ENCODE measurements around the gene PAGE4. TPM values are rescaled to one million over a fixed set of nuclear protein-coding genes. Genes with fewer than 3 reads are reported as not detected.

PAGE4 gene
- polyA plus RNA-seq, 1 of the 3 experiments (the other 2 are of a cell fraction), result not detected

- Histone ChIP-seq H3K9ac (no peak overlapping the region), H2AFZ (ENCODE audit: low read depth) (no peak overlapping the region), H3K27me3 (ENCODE audit: insufficient read depth) (peaks cover 6% of the 10 kb centered on the region; the same call in 1 of the 2 replicates), H3K9me3 (no peaks in the 10 kb centered on the region), H3K79me2 (ENCODE audit: insufficient read depth) (no peaks in the 10 kb centered on the region), H3K36me3 (replicated peaks in 1 of 2; ENCODE audit: control insufficient read depth in 1 of 2, insufficient read depth in 2 of 2, low read length in 1 of 2) (no peaks in the 10 kb centered on the region), H4K20me1 (ENCODE audit: insufficient read depth) (no peaks in the 10 kb centered on the region), H3K4me1 (ENCODE audit: control insufficient read depth in 1 of 2, insufficient read depth in 2 of 2, low read depth in 1 of 2, low read length in 1 of 2) (no peaks in the 10 kb centered on the region; a peak in 1 of 4 replicates), H3K27ac (ENCODE audit: low read depth in 2 of 2, low read length in 1 of 2) (no peak overlapping the region), H3K4me2 (no peak overlapping the region), H3K4me3 (ENCODE audit: low read depth in 2 of 2, low read length in 1 of 2) (no peak overlapping the region), H3F3A (replicated peaks; ENCODE audit: insufficient read depth) (no peaks in the 10 kb centered on the region), H3K9me2 (no peaks in the 10 kb centered on the region)
- ChIA-PET CTCF (interaction anchor here (1.5 kb wide), 1 partner anchor 34 kb away, joined by 7 read pairs; no protein-coding TSS in a partner anchor), POLR2A (no interaction called here)
- DNase-seq, result no peak
- TF ChIP-seq FOXJ3 (CRISPR knock-in tag; IDR thresholded peaks at IDR 0.05) (no peak), CHD2 (IDR thresholded peaks at IDR 0.05; ENCODE audit: low read length, partially characterized antibody) (no peak), EZH2phosphoT487 (IDR thresholded peaks at IDR 0.05; ENCODE audit: borderline replicate concordance, low read depth) (no peak), FOSL2 (IDR thresholded peaks at IDR 0.05; ENCODE audit: borderline replicate concordance, low read depth) (no peak), TCF12 (IDR thresholded peaks at IDR 0.05) (no peak)
- TF ChIP-seq, protein P1, sequence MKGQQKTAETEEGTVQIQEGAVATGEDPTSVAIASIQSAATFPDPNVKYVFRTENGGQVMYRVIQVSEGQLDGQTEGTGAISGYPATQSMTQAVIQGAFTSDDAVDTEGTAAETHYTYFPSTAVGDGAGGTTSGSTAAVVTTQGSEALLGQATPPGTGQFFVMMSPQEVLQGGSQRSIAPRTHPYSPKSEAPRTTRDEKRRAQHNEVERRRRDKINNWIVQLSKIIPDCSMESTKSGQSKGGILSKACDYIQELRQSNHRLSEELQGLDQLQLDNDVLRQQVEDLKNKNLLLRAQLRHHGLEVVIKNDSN (IDR thresholded peaks at IDR 0.05; ENCODE audit: borderline replicate concordance, low read depth), result no peak
Observed at GRCh38 chrX:49842621-49843020, 13.5 kb downstream of the PAGE4 start.

GRCh38 chrX:49844611-49845010, 15.5 kb downstream of the PAGE4 start:
- no peak overlapping the region for H2AFZ ChIP-seq (ENCODE audit: low read depth)
- TF ChIP-seq SIN3A (IDR thresholded peaks at IDR 0.05; ENCODE audit: borderline replicate concordance, low read depth, low read length), result no peak
- TF ChIP-seq GABPA (IDR thresholded peaks at IDR 0.05; ENCODE audit: low read depth), result no peak
- no peak for TF ChIP-seq JUND (IDR thresholded peaks at IDR 0.05)
- no peak for TF ChIP-seq MXI1 (IDR thresholded peaks at IDR 0.05; ENCODE audit: low read depth, low read length)
- TF ChIP-seq RCOR1 (IDR thresholded peaks at IDR 0.05; ENCODE audit: low read length), result no peak
- no peak for TF ChIP-seq EP300 (IDR thresholded peaks at IDR 0.05; ENCODE audit: borderline replicate concordance in 1 of 2, low read depth in 1 of 2, low read length in 1 of 2)
- no peak for TF ChIP-seq TEAD4 (IDR thresholded peaks at IDR 0.05; ENCODE audit: borderline replicate concordance, insufficient read depth)
- TF ChIP-seq ZBTB33 (IDR thresholded peaks at IDR 0.05; ENCODE audit: borderline replicate concordance, low read depth), result no peak
- TF ChIP-seq REST (IDR thresholded peaks at IDR 0.05; ENCODE audit: low read depth, low read length), result no peak
- TF ChIP-seq USF2 (IDR thresholded peaks at IDR 0.05; ENCODE audit: borderline replicate concordance, low read depth, low read length), result no peak
- no peak for TF ChIP-seq FOSL2 (IDR thresholded peaks at IDR 0.05; ENCODE audit: borderline replicate concordance, low read depth)
- no peak for TF ChIP-seq TCF12 (IDR thresholded peaks at IDR 0.05)

More at GRCh38 chrX:49844611-49845010, 15.5 kb downstream of the PAGE4 start:
- Histone ChIP-seq H3K4me1 (ENCODE audit: control insufficient read depth in 1 of 2, insufficient read depth in 2 of 2, low read depth in 1 of 2, low read length in 1 of 2) (no peaks in the 10 kb centered on the region; a peak in 1 of 4 replicates), H3K9me2 (no peaks in the 10 kb centered on the region), H3K4me3 (ENCODE audit: low read depth in 2 of 2, low read length in 1 of 2) (no peak overlapping the region), H3F3A (replicated peaks; ENCODE audit: insufficient read depth) (no peaks in the 10 kb centered on the region), H3K4me2 (no peak overlapping the region), H3K36me3 (replicated peaks in 1 of 2; ENCODE audit: control insufficient read depth in 1 of 2, insufficient read depth in 2 of 2, low read length in 1 of 2) (no peaks in the 10 kb centered on the region), H3K9me3 (no peaks in the 10 kb centered on the region), H4K20me1 (ENCODE audit: insufficient read depth) (no peaks in the 10 kb centered on the region), H3K79me2 (ENCODE audit: insufficient read depth) (no peaks in the 10 kb centered on the region), H3K9ac (no peak overlapping the region), H3K27me3 (ENCODE audit: insufficient read depth) (peaks cover 10% of the 10 kb centered on the region; the same call in 1 of the 2 replicates), H3K27ac (ENCODE audit: low read depth in 2 of 2, low read length in 1 of 2) (no peak overlapping the region)
- POLR2A ChIA-PET, result no interaction called here
- CTCF ChIA-PET, result no interaction called here
- WGBS (ENCODE audit: low lambda C conversion rate), result 26% methylated on average over 8 of the region's 8 CpGs
- no peak for DNase-seq

Measured in SK-N-SH (cell line).